Esophagus squamous epithelium (tissue), 4 donors: ENCODE data around the gene ADPRS.

Experiments used
- CTCF ChIP-seq, 6 experiments: fragments of 450-650 bp in 4 of 6; fragments of 200-600 bp in 2 of 6; sonication (generic) in 2 of 6; IDR thresholded peaks; one replicate each; pipeline ENCODE4 v1.5.1; 2016 to 2019; ENCODE audit warnings: antibody characterized with exemption in 6 of 6, mild to moderate bottlenecking in 4 of 6, moderate library complexity in 4 of 6
- POLR2A ChIP-seq, 4 donors: fragments of 450-650 bp; IDR thresholded peaks; one replicate each; pipeline ENCODE4 v1.6.1; 2017; ENCODE audit warnings: antibody characterized with exemption in 4 of 4, mild to moderate bottlenecking in 4 of 4, moderate library complexity in 3 of 4

- TF ChIP-seq CTCF (IDR thresholded peaks at IDR 0.05) (no peak), POLR2A (IDR thresholded peaks at IDR 0.05) (no peak)
Measured at GRCh38 chr1:36070349-36070748, 18.3 kb upstream of the ADPRS start.
